HepG2 (cell line): ENCODE results near the gene RAP2A. TPM values are rescaled to one million over a fixed set of nuclear protein-coding genes. Genes with fewer than 3 reads are reported as not detected.

Experiments
- ATAC-seq: fragments of 200-7000 bp; cut with Tn5 transposase; 3 replicates; pipeline ENCODE4 v1.9.1; 2020; ENCODE audit warnings: mild to moderate bottlenecking, moderate library complexity
- BruUV-seq: library from RNA; stranded (reverse); fragments of 400-500 nt; replicated peaks from 2 replicates; lab custom pipeline; 2021; lab: Mats Ljungman, UMichigan
- CTCF ChIA-PET: fragments of 300-600 bp; formaldehyde crosslinking; extraction: SDS; loops from one replicate; lab custom pipeline; 2021; ENCODE audit warnings: low total read pairs, inconsistent platforms, low intra/inter-chr PET ratio; lab: Yijun Ruan, JAX
- POLR2A ChIA-PET: fragments of 350-600 bp; sonication (Branson Sonifier 250); formaldehyde crosslinking; loops from one replicate; lab custom pipeline; 2020; ENCODE audit warnings: antibody characterized with exemption, inconsistent platforms; lab: Yijun Ruan, JAX
- DNase-seq: peaks from one replicate; pipeline ENCODE4 v3.0.0-alpha.2; 2015; ENCODE audit warnings: low spot score
- FAIRE-seq: peaks from 3 replicates; lab custom pipeline; 2011; peaks lifted over from hg19 to GRCh38; lab: Jason Lieb, UNC
- H2AFZ ChIP-seq: one replicate; pipeline ENCODE4 v1.6.1; 2011; ENCODE audit warnings: low read length, inconsistent platforms
- H3K27ac ChIP-seq: fragments of 300-600 bp; 3 replicates; pipeline ENCODE4 v1.8.0; 2011; ENCODE audit warnings: mixed run types, mild to moderate bottlenecking, mixed read lengths, low read length, inconsistent platforms; ENCODE audit not compliant: insufficient read depth; ENCODE audit errors: extremely low read length
- H3K27me3 ChIP-seq, 2 experiments: fragments of 200-600 bp in 1 of 2; 2 replicates in 1 of 2; 3 replicates in 1 of 2; pipeline versions ENCODE4 v1.6.0 to v1.8.0; 2011; ENCODE audit warnings: low read length in 2 of 2, mild to moderate bottlenecking in 2 of 2, moderate library complexity in 2 of 2, inconsistent platforms in 1 of 2; ENCODE audit not compliant: insufficient read depth in 2 of 2, control insufficient read depth in 1 of 2
- H3K36me3 ChIP-seq, 2 experiments: fragments of 200-600 bp in 1 of 2; replicated peaks in 1 of 2; 2 replicates in 1 of 2; 3 replicates in 1 of 2; pipeline versions ENCODE4 v1.5.1 to v1.8.0; 2011; ENCODE audit warnings: low read length in 2 of 2, inconsistent platforms in 1 of 2; ENCODE audit not compliant: insufficient read depth in 2 of 2, control insufficient read depth in 1 of 2
- H3K4me1 ChIP-seq: 2 replicates; pipeline ENCODE4 v1.5.1; 2012; ENCODE audit warnings: low read length, inconsistent platforms; ENCODE audit not compliant: insufficient read depth
- H3K4me2 ChIP-seq: 2 replicates; pipeline ENCODE4 v1.6.0; 2011; ENCODE audit warnings: low read depth, low read length, inconsistent platforms
- H3K4me3 ChIP-seq, 3 experiments: fragments of 200-600 bp in 1 of 3; sonication (generic), shearing (Covaris generic) in 1 of 3; replicated peaks in 1 of 3; 2 replicates each; pipeline ENCODE4 v1.5.1; 2011 to 2016; ENCODE audit warnings: low read length in 3 of 3, inconsistent platforms in 2 of 3, low read depth in 2 of 3, mild to moderate bottlenecking in 2 of 3, control low read depth in 1 of 3, mixed read lengths in 1 of 3; ENCODE audit not compliant: insufficient read depth in 1 of 3
- H3K79me2 ChIP-seq: one replicate; pipeline ENCODE4 v1.6.1; 2011; ENCODE audit warnings: low read length, inconsistent platforms; ENCODE audit not compliant: insufficient read depth
- H3K9ac ChIP-seq: 2 replicates; pipeline ENCODE4 v1.6.0; 2011; ENCODE audit warnings: mild to moderate bottlenecking, low read depth, low read length, inconsistent platforms; ENCODE audit not compliant: insufficient read depth
- H3K9me3 ChIP-seq: 2 replicates; pipeline ENCODE4 v1.5.1; 2012; ENCODE audit warnings: mild to moderate bottlenecking, low read length
- H4K20me1 ChIP-seq: 2 replicates; pipeline ENCODE4 v1.6.0; 2011; ENCODE audit warnings: inconsistent platforms, mild to moderate bottlenecking, low read length, moderate library complexity; ENCODE audit not compliant: insufficient read depth
- ELF4 ChIP-seq: sonication (generic); formaldehyde crosslinking; IDR thresholded peaks from 2 replicates; pipeline ENCODE4 v1.5.0; 2020; ENCODE audit warnings: missing genetic modification reagents, mild to moderate bottlenecking, moderate library complexity, borderline replicate concordance
- FOSL1 ChIP-seq: sonication (generic); formaldehyde crosslinking; IDR thresholded peaks from 2 replicates; pipeline ENCODE4 v1.9.0; 2021; ENCODE audit warnings: missing genetic modification reagents, borderline replicate concordance
- GFI1 ChIP-seq: sonication (generic); formaldehyde crosslinking; IDR thresholded peaks from 2 replicates; pipeline ENCODE4 v1.5.0; 2020; ENCODE audit warnings: missing genetic modification reagents, mild to moderate bottlenecking, borderline replicate concordance
- MXD4 ChIP-seq: IDR thresholded peaks from 2 replicates; pipeline ENCODE4 v1.6.1; 2016; ENCODE audit warnings: mild to moderate bottlenecking, missing biosample characterization, missing genetic modification reagents
- PAF1 ChIP-seq: IDR thresholded peaks from 2 replicates; pipeline ENCODE4 v1.6.1; 2016; ENCODE audit warnings: missing genetic modification reagents, missing compliant biosample characterization
- RARG ChIP-seq: sonication (generic); formaldehyde crosslinking; IDR thresholded peaks from 2 replicates; pipeline ENCODE4 v1.4.0; 2020; ENCODE audit warnings: low read depth, mild to moderate bottlenecking, missing genetic modification reagents
- SPEN ChIP-seq: sonication (generic); formaldehyde crosslinking; IDR thresholded peaks from 2 replicates; pipeline ENCODE4 v1.5.1; 2020; ENCODE audit warnings: low read depth, mild to moderate bottlenecking, missing genetic modification reagents
- WGBS: methylation state at CpG from one replicate; pipeline ENCODE4 v1.1.6; 2017; ENCODE audit warnings: low lambda C conversion rate; 5-methylcytosine and 5-hydroxymethylcytosine counted together
- in situ Hi-C: cut with HindIII; loops from 2 replicates; pipeline ENCODE4 v1.10.0; 2017; ENCODE audit warnings: low pct_unique_long_range_greater_than_20kb; ENCODE audit not compliant: extremely low pct_ligation_motif_present
- intact Hi-C: fragments of 100-400 bp; cut with micrococcal nuclease; formaldehyde crosslinking; loops from one replicate; pipeline ENCODE4 v1.10.0; 2022; ENCODE audit not compliant: unreplicated experiment
- polyA plus RNA-seq, 8 experiments: library from polyadenylated mRNA; depleted of rRNA in 3 of 8; stranded (reverse) in 7 of 8; unstranded in 1 of 8; fragments of >200 nt; fragmentation: Illumina TruSeq in 4 of 8; extraction: Trizol in 4 of 8; gene quantifications; 2 replicates each; pipeline versions ENCODE4 v1.2.1 to v1.2.3, GENCODE V29; 2011 to 2016; ENCODE audit warnings: low read depth in 4 of 8, missing spikeins in 1 of 8, mixed read lengths in 1 of 8; ENCODE audit not compliant: insufficient read depth in 1 of 8
- total RNA-seq, 5 experiments: library from RNA; depleted of rRNA; stranded (reverse); fragments of >200 nt; fragmentation: Illumina TruSeq; extraction: Trizol; gene quantifications; 2 replicates each; pipeline ENCODE4 v1.2.3, GENCODE V29; 2016; ENCODE audit warnings: low read depth in 1 of 5
- TF ChIP-seq, protein P1 (sequence below): sonication (generic); formaldehyde crosslinking; IDR thresholded peaks from 2 replicates; pipeline ENCODE4 v1.5.1; 2020; ENCODE audit warnings: missing genetic modification reagents, mild to moderate bottlenecking, borderline replicate concordance
- TF ChIP-seq, protein P2 (sequence below): sonication (generic); formaldehyde crosslinking; IDR thresholded peaks from 2 replicates; pipeline ENCODE4 v1.8.1; 2023; ENCODE audit warnings: missing genetic modification reagents, mild to moderate bottlenecking, borderline replicate concordance
- TF ChIP-seq, protein P3 (sequence below): sonication (generic); formaldehyde crosslinking; IDR thresholded peaks from 2 replicates; pipeline ENCODE4 v1.8.0; 2022; ENCODE audit warnings: mild to moderate bottlenecking, missing genetic modification reagents
- TF ChIP-seq, protein P4 (sequence below): sonication (generic); formaldehyde crosslinking; IDR thresholded peaks from 2 replicates; pipeline ENCODE4 v1.5.1; 2020; ENCODE audit warnings: missing genetic modification reagents, mild to moderate bottlenecking, borderline replicate concordance
- TF ChIP-seq, protein P5 (sequence below): IDR thresholded peaks from 2 replicates; pipeline ENCODE4 v1.6.1; 2016; ENCODE audit warnings: missing compliant biosample characterization, missing genetic modification reagents, borderline replicate concordance

RAP2A gene
- total and polyA plus RNA-seq, 2 of the 13 experiments (the other 11 are each of a cell fraction or from before 2014, with no cell fraction given) = 9.9 to 23.1 TPM

DNA sequence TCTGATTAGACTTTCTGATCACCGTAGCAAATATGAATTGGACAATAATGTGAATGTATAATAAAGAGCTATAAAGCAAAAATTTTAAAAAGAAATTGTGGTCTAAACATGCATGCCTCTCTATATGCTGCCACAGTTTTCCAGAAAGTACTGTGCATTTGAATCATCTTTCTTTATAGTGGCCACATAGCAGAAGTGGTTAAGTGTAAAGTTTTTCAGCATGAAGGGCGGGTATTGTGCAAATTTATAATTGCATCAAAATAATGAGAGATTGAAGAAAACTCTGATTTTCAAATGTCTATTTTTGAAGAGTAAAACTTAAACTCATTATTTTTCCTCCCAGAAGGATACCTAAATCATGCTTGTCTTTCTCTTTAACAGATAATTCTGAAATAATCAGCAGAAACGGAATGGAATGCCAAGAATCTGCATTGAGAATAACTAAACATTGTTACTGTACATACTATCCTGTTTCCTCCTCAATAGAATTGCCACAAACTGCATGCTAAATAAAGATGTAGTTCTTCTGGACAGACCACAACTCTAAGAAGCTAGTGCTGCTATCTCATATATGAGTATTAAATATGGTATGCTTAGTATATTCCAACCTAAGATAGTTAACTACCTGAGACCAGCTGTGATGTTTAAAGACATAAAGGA is 42.9 kb upstream of the RAP2A start (continued):
- TF ChIP-seq, protein P1, sequence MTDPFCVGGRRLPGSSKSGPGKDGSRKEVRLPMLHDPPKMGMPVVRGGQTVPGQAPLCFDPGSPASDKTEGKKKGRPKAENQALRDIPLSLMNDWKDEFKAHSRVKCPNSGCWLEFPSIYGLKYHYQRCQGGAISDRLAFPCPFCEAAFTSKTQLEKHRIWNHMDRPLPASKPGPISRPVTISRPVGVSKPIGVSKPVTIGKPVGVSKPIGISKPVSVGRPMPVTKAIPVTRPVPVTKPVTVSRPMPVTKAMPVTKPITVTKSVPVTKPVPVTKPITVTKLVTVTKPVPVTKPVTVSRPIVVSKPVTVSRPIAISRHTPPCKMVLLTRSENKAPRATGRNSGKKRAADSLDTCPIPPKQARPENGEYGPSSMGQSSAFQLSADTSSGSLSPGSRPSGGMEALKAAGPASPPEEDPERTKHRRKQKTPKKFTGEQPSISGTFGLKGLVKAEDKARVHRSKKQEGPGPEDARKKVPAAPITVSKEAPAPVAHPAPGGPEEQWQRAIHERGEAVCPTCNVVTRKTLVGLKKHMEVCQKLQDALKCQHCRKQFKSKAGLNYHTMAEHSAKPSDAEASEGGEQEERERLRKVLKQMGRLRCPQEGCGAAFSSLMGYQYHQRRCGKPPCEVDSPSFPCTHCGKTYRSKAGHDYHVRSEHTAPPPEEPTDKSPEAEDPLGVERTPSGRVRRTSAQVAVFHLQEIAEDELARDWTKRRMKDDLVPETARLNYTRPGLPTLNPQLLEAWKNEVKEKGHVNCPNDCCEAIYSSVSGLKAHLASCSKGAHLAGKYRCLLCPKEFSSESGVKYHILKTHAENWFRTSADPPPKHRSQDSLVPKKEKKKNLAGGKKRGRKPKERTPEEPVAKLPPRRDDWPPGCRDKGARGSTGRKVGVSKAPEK (CRISPR knock-in tag) = no peak
- TF ChIP-seq SPEN (CRISPR knock-in tag) (no peak), PAF1 (CRISPR knock-in tag) (no peak)
- TF ChIP-seq, protein P2, sequence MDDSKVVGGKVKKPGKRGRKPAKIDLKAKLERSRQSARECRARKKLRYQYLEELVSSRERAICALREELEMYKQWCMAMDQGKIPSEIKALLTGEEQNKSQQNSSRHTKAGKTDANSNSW (CRISPR knock-in tag) = no peak
- TF ChIP-seq, protein P3, sequence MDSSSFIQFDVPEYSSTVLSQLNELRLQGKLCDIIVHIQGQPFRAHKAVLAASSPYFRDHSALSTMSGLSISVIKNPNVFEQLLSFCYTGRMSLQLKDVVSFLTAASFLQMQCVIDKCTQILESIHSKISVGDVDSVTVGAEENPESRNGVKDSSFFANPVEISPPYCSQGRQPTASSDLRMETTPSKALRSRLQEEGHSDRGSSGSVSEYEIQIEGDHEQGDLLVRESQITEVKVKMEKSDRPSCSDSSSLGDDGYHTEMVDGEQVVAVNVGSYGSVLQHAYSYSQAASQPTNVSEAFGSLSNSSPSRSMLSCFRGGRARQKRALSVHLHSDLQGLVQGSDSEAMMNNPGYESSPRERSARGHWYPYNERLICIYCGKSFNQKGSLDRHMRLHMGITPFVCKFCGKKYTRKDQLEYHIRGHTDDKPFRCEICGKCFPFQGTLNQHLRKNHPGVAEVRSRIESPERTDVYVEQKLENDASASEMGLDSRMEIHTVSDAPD = no peak
- TF ChIP-seq, protein P4, sequence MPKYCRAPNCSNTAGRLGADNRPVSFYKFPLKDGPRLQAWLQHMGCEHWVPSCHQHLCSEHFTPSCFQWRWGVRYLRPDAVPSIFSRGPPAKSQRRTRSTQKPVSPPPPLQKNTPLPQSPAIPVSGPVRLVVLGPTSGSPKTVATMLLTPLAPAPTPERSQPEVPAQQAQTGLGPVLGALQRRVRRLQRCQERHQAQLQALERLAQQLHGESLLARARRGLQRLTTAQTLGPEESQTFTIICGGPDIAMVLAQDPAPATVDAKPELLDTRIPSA (CRISPR knock-in tag) = no peak

DNA sequence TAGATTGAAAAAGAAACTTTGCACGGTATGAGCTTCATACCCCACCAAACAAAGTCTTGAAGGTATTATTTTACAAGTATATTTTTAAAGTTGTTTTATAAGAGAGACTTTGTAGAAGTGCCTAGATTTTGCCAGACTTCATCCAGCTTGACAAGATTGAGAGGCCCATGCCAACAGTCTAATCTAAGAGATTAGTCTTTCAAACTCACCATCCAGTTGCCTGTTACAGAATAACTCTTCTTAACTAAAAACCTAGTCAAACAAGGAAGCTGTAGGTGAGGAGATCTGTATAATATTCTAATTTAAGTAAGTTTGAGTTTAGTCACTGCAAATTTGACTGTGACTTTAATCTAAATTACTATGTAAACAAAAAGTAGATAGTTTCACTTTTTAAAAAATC is 41.9 kb upstream of the RAP2A start:
- Histone ChIP-seq H3K4me3 (no peak overlapping the region), H2AFZ (no peak overlapping the region), H3K9ac (no peak overlapping the region), H3K36me3 (peaks cover 4 to 40% of the 10 kb centered on the region in 2 experiments), H3K79me2 (no peaks in the 10 kb centered on the region), H3K9me3 (no peaks in the 10 kb centered on the region), H3K4me1 (no peaks in the 10 kb centered on the region), H3K27me3 (no peaks in the 10 kb centered on the region), H3K27ac (no peak overlapping the region), H3K4me2 (no peak overlapping the region), H4K20me1 (peaks cover 3% of the 10 kb centered on the region; the same call in 1 of the 2 replicates)
- no TSS peak for BruUV-seq
- TF ChIP-seq GFI1 (CRISPR knock-in tag) (no peak), RARG (no peak), MXD4 (CRISPR knock-in tag) (no peak), ELF4 (CRISPR knock-in tag) (no peak), FOSL1 (CRISPR knock-in tag) (no peak)
- TF ChIP-seq, protein P5, sequence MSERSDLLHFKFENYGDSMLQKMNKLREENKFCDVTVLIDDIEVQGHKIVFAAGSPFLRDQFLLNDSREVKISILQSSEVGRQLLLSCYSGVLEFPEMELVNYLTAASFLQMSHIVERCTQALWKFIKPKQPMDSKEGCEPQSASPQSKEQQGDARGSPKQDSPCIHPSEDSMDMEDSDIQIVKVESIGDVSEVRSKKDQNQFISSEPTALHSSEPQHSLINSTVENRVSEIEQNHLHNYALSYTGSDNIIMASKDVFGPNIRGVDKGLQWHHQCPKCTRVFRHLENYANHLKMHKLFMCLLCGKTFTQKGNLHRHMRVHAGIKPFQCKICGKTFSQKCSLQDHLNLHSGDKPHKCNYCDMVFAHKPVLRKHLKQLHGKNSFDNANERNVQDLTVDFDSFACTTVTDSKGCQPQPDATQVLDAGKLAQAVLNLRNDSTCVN (CRISPR knock-in tag) = no peak
- WGBS = 96% methylated on average over 1 of the region's 1 CpG
- in situ Hi-C loops = no loop called here
- intact Hi-C loops = no loop called here
- ChIA-PET CTCF (no interaction called here), POLR2A (no interaction called here)
- DNase-seq = no peak
- no peak for FAIRE-seq
- ATAC-seq = no peak
